ENCODE measurements around the gene CYLC1.

DNA sequence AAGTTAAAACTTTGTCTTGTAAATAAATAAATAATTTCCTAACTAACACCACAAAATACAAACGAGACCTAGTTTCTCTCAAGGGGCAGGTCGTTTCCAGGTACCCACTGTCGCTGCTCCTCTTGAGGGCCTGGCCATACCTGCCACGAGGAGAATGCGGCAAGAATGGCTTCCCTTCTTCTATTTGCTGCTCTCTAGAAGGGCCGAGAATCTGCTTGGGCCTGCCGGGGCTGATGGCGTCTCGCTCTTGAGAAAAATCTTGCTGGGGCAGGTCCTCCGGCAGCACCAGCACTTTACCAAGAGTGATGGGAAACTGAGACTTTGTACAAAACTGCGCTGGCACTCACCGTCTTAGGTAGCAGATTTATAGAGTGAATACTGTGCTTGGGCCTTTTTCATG is 31.5 kb downstream of the CYLC1 start:
- TF ChIP-seq, protein P1, sequence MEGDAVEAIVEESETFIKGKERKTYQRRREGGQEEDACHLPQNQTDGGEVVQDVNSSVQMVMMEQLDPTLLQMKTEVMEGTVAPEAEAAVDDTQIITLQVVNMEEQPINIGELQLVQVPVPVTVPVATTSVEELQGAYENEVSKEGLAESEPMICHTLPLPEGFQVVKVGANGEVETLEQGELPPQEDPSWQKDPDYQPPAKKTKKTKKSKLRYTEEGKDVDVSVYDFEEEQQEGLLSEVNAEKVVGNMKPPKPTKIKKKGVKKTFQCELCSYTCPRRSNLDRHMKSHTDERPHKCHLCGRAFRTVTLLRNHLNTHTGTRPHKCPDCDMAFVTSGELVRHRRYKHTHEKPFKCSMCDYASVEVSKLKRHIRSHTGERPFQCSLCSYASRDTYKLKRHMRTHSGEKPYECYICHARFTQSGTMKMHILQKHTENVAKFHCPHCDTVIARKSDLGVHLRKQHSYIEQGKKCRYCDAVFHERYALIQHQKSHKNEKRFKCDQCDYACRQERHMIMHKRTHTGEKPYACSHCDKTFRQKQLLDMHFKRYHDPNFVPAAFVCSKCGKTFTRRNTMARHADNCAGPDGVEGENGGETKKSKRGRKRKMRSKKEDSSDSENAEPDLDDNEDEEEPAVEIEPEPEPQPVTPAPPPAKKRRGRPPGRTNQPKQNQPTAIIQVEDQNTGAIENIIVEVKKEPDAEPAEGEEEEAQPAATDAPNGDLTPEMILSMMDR (IDR thresholded peaks at IDR 0.05; ENCODE audit: low read depth, low read length, poor library complexity, severe bottlenecking), result no peak
- TF ChIP-seq EZH2phosphoT487 (IDR thresholded peaks at IDR 0.05; ENCODE audit: borderline replicate concordance, low read length), result no peak
